PC-3 (cell line): ENCODE data around the gene SOX18. TPM values are rescaled to one million over a fixed set of nuclear protein-coding genes. Genes with fewer than 3 reads are reported as not detected.

Experiments
- ATAC-seq: fragments of 200-7000 bp; cut with Tn5 transposase; 2 replicates; pipeline ENCODE4 v1.9.1; 2020; ENCODE audit warnings: mild to moderate bottlenecking, moderate library complexity
- BruUV-seq: library from RNA; stranded (reverse); fragments of 400-500 nt; replicated peaks from 2 replicates; lab custom pipeline; 2021; lab: Mats Ljungman, UMichigan
- CTCF ChIA-PET: fragments of 300-600 bp; sonication (Branson Sonifier 250); formaldehyde crosslinking; loops from one replicate; lab custom pipeline; 2022; ENCODE audit warnings: antibody characterized with exemption; lab: Charles Lee
- POLR2A ChIA-PET: fragments of 300-600 bp; sonication (Branson Sonifier 250); formaldehyde crosslinking; loops from one replicate; lab custom pipeline; 2022; ENCODE audit warnings: antibody characterized with exemption; ENCODE audit not compliant: unreplicated experiment; lab: Charles Lee
- DNase-seq: peaks from one replicate; pipeline ENCODE4 v3.0.0-alpha.2; 2015
- H2AFZ ChIP-seq: fragments of 300-600 bp; sonication (generic); 2 replicates; pipeline ENCODE4 v1.6.0; 2016; ENCODE audit warnings: antibody characterized with exemption, low read length
- H3F3A ChIP-seq: fragments of 300-600 bp; sonication (generic); one replicate; pipeline ENCODE4 v1.6.0; 2017; ENCODE audit warnings: antibody characterized with exemption, low read length, control low read depth, mild to moderate bottlenecking; ENCODE audit not compliant: unreplicated experiment
- H3K27ac ChIP-seq: fragments of 300-600 bp; sonication (generic); 2 replicates; pipeline ENCODE4 v1.5.1; 2016; ENCODE audit warnings: mild to moderate bottlenecking, low read length
- H3K27me3 ChIP-seq: fragments of 300-600 bp; sonication (generic); 2 replicates; pipeline ENCODE4 v1.6.1; 2016; ENCODE audit warnings: low read length, mixed read lengths
- H3K36me3 ChIP-seq: fragments of 300-600 bp; sonication (generic); 2 replicates; pipeline ENCODE4 v1.6.1; 2016; ENCODE audit warnings: low read depth, mixed run types, low read length, mixed read lengths
- H3K4me1 ChIP-seq: fragments of 300-600 bp; sonication (generic); 2 replicates; pipeline ENCODE4 v1.5.1; 2016; ENCODE audit warnings: low read length; ENCODE audit not compliant: insufficient read depth
- H3K4me2 ChIP-seq: fragments of 300-600 bp; sonication (generic); 2 replicates; pipeline ENCODE4 v1.6.0; 2016; ENCODE audit warnings: low read length
- H3K4me3 ChIP-seq: fragments of 300-600 bp; sonication (generic); 2 replicates; pipeline ENCODE4 v1.5.1; 2016; ENCODE audit warnings: mild to moderate bottlenecking, low read length, mixed read lengths
- H3K79me2 ChIP-seq: fragments of 300-600 bp; sonication (generic); 2 replicates; pipeline ENCODE4 v1.6.1; 2017; ENCODE audit warnings: low read length, mixed read lengths
- H3K9ac ChIP-seq: fragments of 300-600 bp; sonication (generic); 2 replicates; pipeline ENCODE4 v1.6.0; 2016; ENCODE audit warnings: mild to moderate bottlenecking, low read length
- H3K9me2 ChIP-seq: fragments of 300-600 bp; sonication (generic); replicated peaks from 2 replicates; pipeline ENCODE4 v1.6.1; 2016; ENCODE audit warnings: mixed run types, low read length, mixed read lengths
- H3K9me3 ChIP-seq: fragments of 300-600 bp; sonication (generic); 2 replicates; pipeline ENCODE4 v1.6.1; 2016; ENCODE audit warnings: low read length, mixed read lengths
- H4K20me1 ChIP-seq: fragments of 300-600 bp; sonication (generic); 2 replicates; pipeline ENCODE4 v1.6.1; 2016; ENCODE audit warnings: low read length, mixed read lengths
- EZH2 ChIP-seq: fragments of 300-600 bp; sonication (generic); IDR thresholded peaks from one replicate; pipeline ENCODE4 v1.6.1; 2017; ENCODE audit warnings: antibody characterized with exemption, mild to moderate bottlenecking, low read length; ENCODE audit not compliant: unreplicated experiment
- EZH2phosphoT487 ChIP-seq: fragments of 300-600 bp; sonication (generic); IDR thresholded peaks from 2 replicates; pipeline ENCODE4 v1.6.1; 2018; ENCODE audit warnings: mild to moderate bottlenecking, antibody characterized with exemption, low read length, borderline replicate concordance
- intact Hi-C: fragments of 100-400 bp; cut with micrococcal nuclease; formaldehyde crosslinking; loops from 2 replicates; pipeline ENCODE4 v1.9.0; 2023
- total RNA-seq: library from RNA; depleted of rRNA; stranded (reverse); fragments of >200 nt; gene quantifications from 2 replicates; pipeline ENCODE4 v1.2.3, GENCODE V29; 2014
- TF ChIP-seq, protein P1 (sequence below): fragments of 300-600 bp; sonication (generic); conservative IDR thresholded peaks from 2 replicates; pipeline ENCODE4 v1.5.1; 2017; ENCODE audit warnings: antibody characterized with exemption, low read depth, mild to moderate bottlenecking, low read length

Gene SOX18
- total RNA-seq, 1 experiment from 2014 or later, result 1.5 TPM

DNA sequence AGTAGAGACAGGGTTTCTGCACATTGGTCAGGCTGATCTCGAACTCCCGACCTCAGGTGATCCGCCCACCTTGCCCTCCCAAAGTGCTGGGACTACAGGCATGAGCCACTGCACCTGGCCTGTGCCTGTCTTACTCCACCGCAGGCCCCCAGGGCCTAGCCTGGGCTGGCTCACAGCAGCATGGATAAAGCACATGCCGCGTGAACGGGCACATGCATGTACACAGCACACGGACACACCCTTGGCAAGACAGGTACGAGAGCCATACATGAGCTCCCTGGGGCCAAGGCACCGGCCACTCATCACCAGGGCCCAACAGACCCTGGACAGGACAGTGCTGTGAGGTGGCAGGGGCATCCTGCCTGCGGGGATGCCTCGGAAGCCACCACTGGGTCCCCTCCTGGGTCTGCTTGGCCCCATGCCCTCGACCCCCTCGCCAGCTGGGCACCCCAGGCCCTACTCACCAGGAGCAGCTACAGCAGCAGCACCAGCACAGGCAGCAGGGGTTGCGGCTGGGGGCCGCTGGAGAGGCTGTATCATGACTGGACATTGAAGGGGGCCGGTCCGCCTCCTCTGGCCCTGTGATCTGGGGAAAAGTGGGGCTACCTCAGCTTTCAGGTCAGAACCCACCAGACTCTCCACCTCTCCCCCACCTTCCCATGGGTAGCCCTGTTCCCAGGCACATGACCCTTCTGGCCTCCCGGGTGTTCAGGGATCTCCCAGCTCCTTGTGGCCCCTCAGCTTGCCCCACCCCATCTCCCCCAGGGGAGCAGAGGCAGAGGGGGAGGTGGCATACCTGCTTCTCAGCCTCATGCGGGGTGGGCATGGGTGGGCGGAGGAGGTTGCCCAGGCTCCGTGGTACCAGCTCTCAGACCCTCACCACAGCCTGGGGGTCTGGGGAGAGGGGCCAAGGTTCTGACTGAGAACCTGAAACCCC, 26.9 kb upstream of the SOX18 start:
- Histone ChIP-seq H3K27ac (no peak overlapping the region), H2AFZ (no peak overlapping the region), H3K36me3 (no peaks in the 10 kb centered on the region), H3K4me2 (no peak overlapping the region), H3F3A (no peaks in the 10 kb centered on the region), H3K79me2 (peaks cover 19% of the 10 kb centered on the region), H3K9me2 (no peaks in the 10 kb centered on the region), H4K20me1 (no peaks in the 10 kb centered on the region), H3K9ac (no peak overlapping the region), H3K9me3 (no peaks in the 10 kb centered on the region), H3K27me3 (no peaks in the 10 kb centered on the region), H3K4me1 (peaks cover 13% of the 10 kb centered on the region), H3K4me3 (no peak overlapping the region)
- POLR2A ChIA-PET, result no interaction called here
- ATAC-seq (no peak), DNase-seq (no peak)
- intact Hi-C loops, result no loop called here
- CTCF ChIA-PET, result no interaction called here
- TF ChIP-seq, protein P1, sequence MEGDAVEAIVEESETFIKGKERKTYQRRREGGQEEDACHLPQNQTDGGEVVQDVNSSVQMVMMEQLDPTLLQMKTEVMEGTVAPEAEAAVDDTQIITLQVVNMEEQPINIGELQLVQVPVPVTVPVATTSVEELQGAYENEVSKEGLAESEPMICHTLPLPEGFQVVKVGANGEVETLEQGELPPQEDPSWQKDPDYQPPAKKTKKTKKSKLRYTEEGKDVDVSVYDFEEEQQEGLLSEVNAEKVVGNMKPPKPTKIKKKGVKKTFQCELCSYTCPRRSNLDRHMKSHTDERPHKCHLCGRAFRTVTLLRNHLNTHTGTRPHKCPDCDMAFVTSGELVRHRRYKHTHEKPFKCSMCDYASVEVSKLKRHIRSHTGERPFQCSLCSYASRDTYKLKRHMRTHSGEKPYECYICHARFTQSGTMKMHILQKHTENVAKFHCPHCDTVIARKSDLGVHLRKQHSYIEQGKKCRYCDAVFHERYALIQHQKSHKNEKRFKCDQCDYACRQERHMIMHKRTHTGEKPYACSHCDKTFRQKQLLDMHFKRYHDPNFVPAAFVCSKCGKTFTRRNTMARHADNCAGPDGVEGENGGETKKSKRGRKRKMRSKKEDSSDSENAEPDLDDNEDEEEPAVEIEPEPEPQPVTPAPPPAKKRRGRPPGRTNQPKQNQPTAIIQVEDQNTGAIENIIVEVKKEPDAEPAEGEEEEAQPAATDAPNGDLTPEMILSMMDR, result no peak
- no peak for TF ChIP-seq EZH2
- no peak for TF ChIP-seq EZH2phosphoT487
- no TSS peak for BruUV-seq

DNA sequence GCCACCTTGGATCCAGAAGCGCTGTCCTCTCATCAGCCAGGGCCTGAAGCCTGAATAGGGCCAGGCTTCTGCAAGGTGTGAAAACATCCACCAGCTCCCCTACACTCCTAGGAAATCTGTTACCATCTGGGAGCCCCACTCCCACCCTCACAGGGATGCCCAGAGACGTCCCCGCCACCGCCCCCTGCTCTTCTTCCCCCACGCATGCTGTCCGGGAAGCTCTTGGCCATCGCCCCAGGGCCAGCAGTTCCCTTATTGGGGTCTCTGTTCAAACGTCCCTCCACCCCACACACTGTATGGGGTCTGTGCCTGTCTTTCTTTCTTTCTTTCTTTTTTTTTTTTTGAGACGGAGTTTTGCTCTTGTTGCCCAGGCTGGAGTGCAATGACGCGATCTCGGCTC, 26.1 kb upstream of the SOX18 start:
- DNase-seq (no peak), ATAC-seq (no peak)
- TF ChIP-seq EZH2, result no peak
- TF ChIP-seq, protein P1, result no peak
- no peak for TF ChIP-seq EZH2phosphoT487
- Histone ChIP-seq H3K27me3 (no peaks in the 10 kb centered on the region), H3K27ac (no peak overlapping the region), H3K9ac (no peak overlapping the region), H3K9me3 (no peaks in the 10 kb centered on the region), H3F3A (no peaks in the 10 kb centered on the region), H3K4me1 (peaks cover 13% of the 10 kb centered on the region), H3K4me3 (no peak overlapping the region), H3K4me2 (no peak overlapping the region), H3K9me2 (no peaks in the 10 kb centered on the region), H2AFZ (no peak overlapping the region), H3K79me2 (peaks cover 19% of the 10 kb centered on the region), H4K20me1 (no peaks in the 10 kb centered on the region), H3K36me3 (no peaks in the 10 kb centered on the region)
- BruUV-seq, result no TSS peak
- POLR2A ChIA-PET, result no interaction called here
- intact Hi-C loops, result no loop called here
- CTCF ChIA-PET, result no interaction called here

DNA sequence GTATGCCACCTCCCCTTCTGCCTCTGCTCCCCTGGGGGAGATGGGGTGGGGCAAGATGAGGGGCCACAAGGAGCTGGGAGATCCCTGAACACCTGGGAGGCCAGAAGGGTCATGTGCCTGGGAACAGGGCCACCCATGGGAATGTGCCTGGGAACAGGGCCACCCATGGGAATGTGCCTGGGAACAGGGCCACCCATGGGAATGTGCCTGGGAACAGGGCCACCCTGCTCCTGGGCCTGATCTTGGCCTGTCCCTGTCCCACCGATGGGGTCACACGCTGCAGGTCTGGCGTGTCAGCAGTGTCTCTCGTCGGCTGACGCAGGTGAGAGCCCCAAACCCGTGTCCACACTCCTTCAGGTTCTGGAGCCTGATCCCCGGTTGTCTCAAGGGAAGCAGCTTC, 25.5 kb upstream of the SOX18 start:
- H3F3A ChIP-seq, result no peaks in the 10 kb centered on the region
- H3K9me3 ChIP-seq, result no peaks in the 10 kb centered on the region
- no peaks in the 10 kb centered on the region for H3K9me2 ChIP-seq
- H3K27me3 ChIP-seq, result no peaks in the 10 kb centered on the region
- no peak for TF ChIP-seq EZH2
- no peak for TF ChIP-seq EZH2phosphoT487
- TF ChIP-seq, protein P1, result no peak
- H3K9ac ChIP-seq, result no peak overlapping the region
- peaks cover 13% of the 10 kb centered on the region for H3K4me1 ChIP-seq
- no peak overlapping the region for H2AFZ ChIP-seq
- intact Hi-C loops, result no loop called here
- CTCF ChIA-PET, result no interaction called here
- no peak overlapping the region for H3K4me3 ChIP-seq
- no peak overlapping the region for H3K27ac ChIP-seq
- no TSS peak for BruUV-seq
- H4K20me1 ChIP-seq, result no peaks in the 10 kb centered on the region
- ATAC-seq (no peak), DNase-seq (no peak)
- H3K79me2 ChIP-seq, result peaks cover 19% of the 10 kb centered on the region
- H3K36me3 ChIP-seq, result no peaks in the 10 kb centered on the region
- no peak overlapping the region for H3K4me2 ChIP-seq
- POLR2A ChIA-PET, result no interaction called here
